ENCODE results near the gene SGCE.

SGCE gene

DNA sequence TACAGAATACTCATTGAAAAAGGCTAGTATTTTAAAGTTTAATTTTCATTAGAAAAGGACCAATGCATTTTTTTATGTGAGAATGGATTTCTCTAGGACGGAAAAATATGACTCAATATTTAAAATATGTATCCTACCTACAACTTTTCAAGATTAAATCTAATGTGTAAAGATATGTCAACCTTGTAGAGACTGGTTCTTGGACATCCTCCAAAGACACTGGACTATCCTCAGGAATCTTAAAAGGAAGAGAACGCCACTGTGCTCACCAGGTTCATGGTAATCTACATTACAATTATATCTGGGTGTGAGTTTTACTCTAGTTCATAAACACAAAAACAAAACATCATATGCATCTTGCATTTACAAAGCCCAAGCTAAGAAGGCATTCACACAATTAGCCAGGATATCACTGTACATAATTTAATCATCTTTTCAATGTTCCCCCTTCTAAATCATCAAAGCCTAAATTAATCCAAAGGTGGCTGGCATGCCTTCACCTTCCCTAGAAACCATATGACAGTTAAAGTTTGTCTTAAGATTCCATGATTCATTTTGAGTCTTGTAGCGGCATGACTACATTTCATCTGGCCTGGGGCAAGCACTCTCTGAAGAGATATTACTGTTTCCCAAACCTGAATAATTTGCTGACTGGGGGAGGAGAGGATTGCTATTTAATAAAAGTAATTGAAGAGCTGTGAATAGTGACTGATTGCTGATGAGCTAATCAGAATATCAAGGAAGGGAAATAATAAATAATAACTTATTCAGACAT, 12.0 kb downstream of the SGCE start:
- no peak for TF ChIP-seq POLR2AphosphoS5 (IDR thresholded peaks at IDR 0.05; ENCODE audit: low read depth, low read length)
- TF ChIP-seq SIN3A (IDR thresholded peaks at IDR 0.05; ENCODE audit: borderline replicate concordance, insufficient read depth, low read length), result no peak
- no peak for TF ChIP-seq TAF1 (IDR thresholded peaks at IDR 0.05; ENCODE audit: borderline replicate concordance, insufficient read depth, low read length)
- TF ChIP-seq FOXP2 (optimal IDR thresholded peaks at IDR 0.05; ENCODE audit: borderline replicate concordance, extremely low read depth, extremely low read length, insufficient read depth), result no peak
- no peak for TF ChIP-seq REST (IDR thresholded peaks at IDR 0.05; ENCODE audit: insufficient read depth in 1 of 2, low read depth in 2 of 2, low read length in 2 of 2)

DNA sequence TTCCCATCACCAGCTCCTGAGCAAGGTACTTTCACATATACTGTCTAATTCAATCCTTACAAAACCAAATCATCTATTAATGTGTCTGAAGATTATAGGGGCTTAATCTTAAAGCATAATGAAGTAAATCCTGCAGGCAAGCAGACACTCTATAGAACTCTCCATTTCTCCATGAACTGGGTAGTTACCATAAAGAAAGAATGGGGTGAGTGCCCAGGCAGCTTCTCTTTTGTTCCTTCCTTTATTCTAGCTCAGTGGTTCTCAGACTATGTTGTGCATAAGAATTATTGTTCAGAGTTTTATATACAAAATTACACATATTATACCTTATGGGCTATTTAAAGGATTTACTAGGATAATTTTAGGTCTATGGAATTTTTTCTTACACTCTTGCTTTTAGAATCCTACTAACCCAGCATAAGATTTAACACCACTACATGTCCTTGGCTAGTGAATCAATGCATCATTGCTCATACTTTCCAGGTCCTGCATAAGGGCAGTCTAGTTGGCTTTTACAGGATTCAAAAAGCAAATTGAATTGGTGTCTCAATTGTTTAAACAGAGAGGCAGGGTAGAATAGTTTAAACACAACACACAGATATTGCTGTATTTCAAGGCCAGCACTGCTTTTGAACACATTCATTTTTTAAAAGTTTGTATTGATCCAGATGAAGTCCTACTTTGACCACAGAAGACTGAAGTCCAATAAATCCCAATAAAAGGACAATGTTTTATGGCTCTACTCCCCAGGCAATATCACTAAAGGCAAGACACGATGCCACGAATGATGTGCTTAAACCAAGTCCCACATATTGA, 12.9 kb downstream of the SGCE start:
- TF ChIP-seq SIN3A (IDR thresholded peaks at IDR 0.05; ENCODE audit: borderline replicate concordance, insufficient read depth, low read length) (no peak), TAF1 (IDR thresholded peaks at IDR 0.05; ENCODE audit: borderline replicate concordance, insufficient read depth, low read length) (no peak), POLR2AphosphoS5 (IDR thresholded peaks at IDR 0.05; ENCODE audit: low read depth, low read length) (no peak), REST (IDR thresholded peaks at IDR 0.05; ENCODE audit: insufficient read depth in 1 of 2, low read depth in 2 of 2, low read length in 2 of 2) (no peak), FOXP2 (optimal IDR thresholded peaks at IDR 0.05; ENCODE audit: borderline replicate concordance, extremely low read depth, extremely low read length, insufficient read depth) (no peak)

DNA sequence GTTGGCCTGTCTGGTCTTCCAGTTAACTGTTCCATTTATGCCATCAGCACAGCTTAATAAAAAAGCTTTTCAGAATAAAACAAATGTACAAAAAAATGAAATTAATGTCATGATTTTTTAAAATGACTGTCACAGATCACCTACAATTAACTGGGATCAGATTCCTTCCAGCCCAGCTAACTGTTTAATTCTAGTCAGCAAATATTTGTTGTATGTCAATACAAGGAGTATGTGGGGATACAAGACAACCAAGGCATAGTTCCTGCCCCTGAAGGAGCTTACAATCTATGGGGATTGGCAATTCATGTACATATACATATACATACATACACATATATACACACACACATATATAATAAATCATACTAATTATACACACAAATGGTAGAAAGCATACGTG, 16.5 kb downstream of the SGCE start:
- TF ChIP-seq REST (IDR thresholded peaks at IDR 0.05; ENCODE audit: insufficient read depth in 1 of 2, low read depth in 2 of 2, low read length in 2 of 2) (no peak), FOXP2 (optimal IDR thresholded peaks at IDR 0.05; ENCODE audit: borderline replicate concordance, extremely low read depth, extremely low read length, insufficient read depth) (no peak), SIN3A (IDR thresholded peaks at IDR 0.05; ENCODE audit: borderline replicate concordance, insufficient read depth, low read length) (no peak), TAF1 (IDR thresholded peaks at IDR 0.05; ENCODE audit: borderline replicate concordance, insufficient read depth, low read length) (no peak)

DNA sequence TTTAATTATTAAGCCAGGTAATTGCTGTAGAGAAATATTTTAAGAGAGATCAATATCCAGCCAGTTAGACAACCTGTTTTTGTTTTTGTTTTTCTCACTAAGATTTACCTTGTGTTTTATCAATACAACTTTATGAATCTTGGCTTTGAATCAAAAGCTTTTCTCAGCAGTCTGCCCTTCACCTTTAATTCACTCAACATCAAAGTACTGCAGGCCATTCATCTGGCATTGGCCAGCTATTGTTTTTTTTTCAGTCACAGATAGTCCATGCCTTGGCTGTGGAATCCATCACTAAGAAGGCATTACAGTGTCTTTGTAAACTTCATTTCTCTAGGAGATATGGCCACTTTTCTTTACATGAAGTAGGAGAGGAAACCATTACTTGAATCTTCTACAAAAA, 20.2 kb downstream of the SGCE start:
- no peak for TF ChIP-seq FOXP2 (optimal IDR thresholded peaks at IDR 0.05; ENCODE audit: borderline replicate concordance, extremely low read depth, extremely low read length, insufficient read depth)

GRCh38 chr7:94634502-94634901, 21.4 kb downstream of the SGCE start:
- no peak for TF ChIP-seq TAF1 (IDR thresholded peaks at IDR 0.05; ENCODE audit: borderline replicate concordance, insufficient read depth, low read length)
- no peak for TF ChIP-seq FOXP2 (optimal IDR thresholded peaks at IDR 0.05; ENCODE audit: borderline replicate concordance, extremely low read depth, extremely low read length, insufficient read depth)
- TF ChIP-seq REST (IDR thresholded peaks at IDR 0.05; ENCODE audit: insufficient read depth in 1 of 2, low read depth in 2 of 2, low read length in 2 of 2), result no peak
- no peak for TF ChIP-seq POLR2AphosphoS5 (IDR thresholded peaks at IDR 0.05; ENCODE audit: low read depth, low read length)
- TF ChIP-seq SIN3A (IDR thresholded peaks at IDR 0.05; ENCODE audit: borderline replicate concordance, insufficient read depth, low read length), result no peak
